Breast epithelium (tissue), 3 donors: ENCODE results near the gene DLK1.

Source experiments
- POLR2A ChIP-seq: fragments of 450-650 bp; IDR thresholded peaks from one replicate; pipeline ENCODE4 v1.6.1; 2016; ENCODE audit warnings: antibody characterized with exemption, mild to moderate bottlenecking, moderate library complexity
- POLR2AphosphoS5 ChIP-seq, 3 donors: sonication (generic); formaldehyde crosslinking; IDR thresholded peaks; one replicate each; pipeline ENCODE4 v1.6.1; 2017; ENCODE audit warnings: antibody characterized with exemption in 3 of 3
- TF ChIP-seq, protein P1 (sequence below), 3 donors: fragments of 450-650 bp; IDR thresholded peaks; one replicate each; pipeline ENCODE4 v1.5.1; 2016 to 2017; ENCODE audit warnings: antibody characterized with exemption in 3 of 3, mild to moderate bottlenecking in 3 of 3, moderate library complexity in 3 of 3

DNA sequence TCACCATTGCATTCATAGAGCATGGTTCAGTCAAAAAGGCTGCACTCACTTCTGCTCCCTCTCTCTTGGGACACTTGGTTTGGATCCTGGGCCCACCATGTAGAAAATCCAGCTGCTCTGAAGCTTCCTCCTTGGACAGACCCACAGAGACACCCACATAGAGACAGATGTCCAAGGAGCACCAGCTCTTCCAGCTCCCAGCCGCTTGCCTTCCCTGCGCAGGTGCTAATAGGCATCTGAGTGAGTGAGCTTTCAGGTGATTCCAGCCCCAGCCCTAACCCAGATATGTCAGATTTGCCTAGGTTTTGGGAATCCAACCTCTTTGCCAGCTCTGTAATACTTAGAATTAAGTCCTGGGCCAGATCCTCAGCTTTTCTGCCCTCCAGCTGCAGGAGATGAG, 38.6 kb downstream of the DLK1 start:
- no peak for TF ChIP-seq POLR2A
- TF ChIP-seq, protein P1, sequence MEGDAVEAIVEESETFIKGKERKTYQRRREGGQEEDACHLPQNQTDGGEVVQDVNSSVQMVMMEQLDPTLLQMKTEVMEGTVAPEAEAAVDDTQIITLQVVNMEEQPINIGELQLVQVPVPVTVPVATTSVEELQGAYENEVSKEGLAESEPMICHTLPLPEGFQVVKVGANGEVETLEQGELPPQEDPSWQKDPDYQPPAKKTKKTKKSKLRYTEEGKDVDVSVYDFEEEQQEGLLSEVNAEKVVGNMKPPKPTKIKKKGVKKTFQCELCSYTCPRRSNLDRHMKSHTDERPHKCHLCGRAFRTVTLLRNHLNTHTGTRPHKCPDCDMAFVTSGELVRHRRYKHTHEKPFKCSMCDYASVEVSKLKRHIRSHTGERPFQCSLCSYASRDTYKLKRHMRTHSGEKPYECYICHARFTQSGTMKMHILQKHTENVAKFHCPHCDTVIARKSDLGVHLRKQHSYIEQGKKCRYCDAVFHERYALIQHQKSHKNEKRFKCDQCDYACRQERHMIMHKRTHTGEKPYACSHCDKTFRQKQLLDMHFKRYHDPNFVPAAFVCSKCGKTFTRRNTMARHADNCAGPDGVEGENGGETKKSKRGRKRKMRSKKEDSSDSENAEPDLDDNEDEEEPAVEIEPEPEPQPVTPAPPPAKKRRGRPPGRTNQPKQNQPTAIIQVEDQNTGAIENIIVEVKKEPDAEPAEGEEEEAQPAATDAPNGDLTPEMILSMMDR (IDR thresholded peaks at IDR 0.05) = no peak
- no peak for TF ChIP-seq POLR2AphosphoS5 (IDR thresholded peaks at IDR 0.05)
